K562 (cell line): ENCODE data around the gene PEX13. TPM values are rescaled to one million over a fixed set of nuclear protein-coding genes. Genes with fewer than 3 reads are reported as not detected.

ENCODE experiments used
- BRD4 ChIP-seq: fragments of 200-600 bp; sonication (generic); IDR thresholded peaks from 2 replicates; pipeline ENCODE4 v1.6.1; 2017; ENCODE audit warnings: inconsistent platforms
- CBX5 ChIP-seq: IDR thresholded peaks from 2 replicates; pipeline ENCODE4 v1.6.1; 2014; ENCODE audit warnings: low read depth, borderline replicate concordance
- CGGBP1 ChIP-seq: fragments of 250-450 bp; sonication (Bioruptor Pico); IDR thresholded peaks from 2 replicates; pipeline ENCODE4 v1.9.0; 2021; ENCODE audit warnings: mild to moderate bottlenecking
- KAT7 ChIP-seq: sonication (generic); formaldehyde crosslinking; IDR thresholded peaks from 2 replicates; pipeline ENCODE4 v1.8.0; 2022; ENCODE audit warnings: missing genetic modification reagents, mild to moderate bottlenecking, borderline replicate concordance
- L3MBTL2 ChIP-seq: fragments of 450-650 bp; IDR thresholded peaks from 2 replicates; pipeline ENCODE4 v1.6.1; 2016; ENCODE audit warnings: mild to moderate bottlenecking, moderate library complexity
- MAFK ChIP-seq: IDR thresholded peaks from 2 replicates; pipeline ENCODE4 v1.6.1; 2011; ENCODE audit warnings: low read length, improper control_type of control experiment
- MEF2D ChIP-seq: conservative IDR thresholded peaks from 2 replicates; pipeline ENCODE4 v1.6.1; 2016; ENCODE audit warnings: low read depth, missing genetic modification characterization, missing compliant biosample characterization
- MLLT1 ChIP-seq, 2 experiments: fragments of 450-650 bp; IDR thresholded peaks; 2 replicates each; pipeline ENCODE4 v1.6.1; 2016
- MNT ChIP-seq, 2 experiments: fragments of 450-650 bp; conservative IDR thresholded peaks; 2 replicates each; pipeline ENCODE4 v1.6.1; 2017; ENCODE audit warnings: mild to moderate bottlenecking in 2 of 2, moderate library complexity in 2 of 2
- NEUROD1 ChIP-seq: fragments of 150-350 bp; IDR thresholded peaks from 2 replicates; pipeline ENCODE4 v1.6.1; 2014; ENCODE audit warnings: borderline replicate concordance, low read length, low read depth; ENCODE audit not compliant: partially characterized antibody
- POLR2A ChIP-seq: fragments of 450-650 bp; conservative IDR thresholded peaks from 2 replicates; pipeline ENCODE4 v1.6.1; 2016
- POLR2G ChIP-seq: fragments of 200-400 bp; formaldehyde crosslinking; IDR thresholded peaks from 2 replicates; pipeline ENCODE4 v1.6.1; 2017; ENCODE audit warnings: low read depth, mild to moderate bottlenecking, antibody characterized with exemption, low read length, moderate library complexity
- RBFOX2 ChIP-seq: fragments of 200-400 bp; formaldehyde crosslinking; IDR thresholded peaks from 2 replicates; pipeline ENCODE4 v1.6.1; 2017; ENCODE audit warnings: low read depth, mild to moderate bottlenecking, low read length, moderate library complexity
- RFX5 ChIP-seq: IDR thresholded peaks from 2 replicates; pipeline ENCODE4 v1.6.1; 2011; ENCODE audit warnings: low read depth, mild to moderate bottlenecking, improper control_type of control experiment, low read length
- SMAD3 ChIP-seq: fragments of 450-650 bp; formaldehyde crosslinking; conservative IDR thresholded peaks from 2 replicates; pipeline ENCODE4 v1.4.0; 2020; ENCODE audit warnings: mild to moderate bottlenecking
- SMARCA4 ChIP-seq: fragments of 450-650 bp; IDR thresholded peaks from 2 replicates; pipeline ENCODE4 v1.6.1; 2016
- SRF ChIP-seq, 2 experiments: fragments of 250-450, 450-650 bp in 1 of 2; sonication (Bioruptor Pico) in 1 of 2; sonication (generic) in 1 of 2; formaldehyde crosslinking; IDR thresholded peaks; 2 replicates each; pipeline versions ENCODE4 v1.5.0 to v1.5.1; 2020 to 2022; ENCODE audit warnings: mild to moderate bottlenecking in 1 of 2, missing genetic modification reagents in 1 of 2
- SUPT5H ChIP-seq: fragments of 450-650 bp; IDR thresholded peaks from 2 replicates; pipeline ENCODE4 v1.6.1; 2016
- TBP ChIP-seq: optimal IDR thresholded peaks from 2 replicates; pipeline ENCODE3; 2011; ENCODE audit warnings: low read depth, low read length, improper control_type of control experiment
- VEZF1 ChIP-seq: fragments of 200-800 bp; sonication (Bioruptor generic); IDR thresholded peaks from 2 replicates; pipeline ENCODE4 v1.6.1; 2017; ENCODE audit warnings: missing genetic modification characterization, missing compliant biosample characterization
- XRCC5 ChIP-seq: fragments of 200-400 bp; formaldehyde crosslinking; IDR thresholded peaks from 2 replicates; pipeline ENCODE4 v1.6.1; 2017; ENCODE audit warnings: low read depth, mild to moderate bottlenecking, low read length
- ZKSCAN1 ChIP-seq: fragments of 150-350 bp; IDR thresholded peaks from 2 replicates; pipeline ENCODE4 v1.6.1; 2016; ENCODE audit warnings: low read depth, low read length
- ZNF165 ChIP-seq: fragments of 250-450 bp; sonication (Bioruptor Pico); IDR thresholded peaks from 2 replicates; pipeline ENCODE4 v1.4.0; 2020; ENCODE audit warnings: borderline replicate concordance
- ZNF232 ChIP-seq: sonication (generic); formaldehyde crosslinking; IDR thresholded peaks from 2 replicates; pipeline ENCODE4 v1.8.0; 2022; ENCODE audit warnings: mild to moderate bottlenecking, missing genetic modification reagents
- ZNF431 ChIP-seq: sonication (generic); formaldehyde crosslinking; IDR thresholded peaks from 2 replicates; pipeline ENCODE4 v1.8.0; 2022; ENCODE audit warnings: mild to moderate bottlenecking, missing genetic modification reagents
- polyA plus RNA-seq, 8 experiments: library from polyadenylated mRNA; depleted of rRNA in 4 of 8; stranded (reverse) in 5 of 8; unstranded in 3 of 8; fragments of >200 nt; fragmentation: Nextera tagmentation in 2 of 8; fragmentation: Illumina TruSeq in 1 of 8; extraction: Ambion mirVana in 2 of 8; extraction: Trizol in 1 of 8; gene quantifications; 2 replicates each; pipeline versions ENCODE4 v1.2.1 to v1.2.3, GENCODE V29; 2011 to 2014; ENCODE audit warnings: inconsistent platforms in 1 of 8, missing spikeins in 1 of 8
- total RNA-seq, 7 experiments: library from RNA; depleted of rRNA in 6 of 7; stranded (reverse); fragments of >200 nt in 6 of 7; fragmentation: Illumina TruSeq in 2 of 7; extraction: Trizol in 2 of 7; gene quantifications; 2 replicates each; pipeline versions ENCODE4 v1.2.1 to v1.2.3, GENCODE V29; 2011 to 2021; ENCODE audit warnings: low replicate concordance in 1 of 7

The PEX13 gene
- total and polyA plus RNA-seq, 9 of the 15 experiments (the other 6 are each of a cell fraction or from before 2014, with no cell fraction given): 4.0 to 30.4 (median 18.8) TPM

GRCh38 chr2:61017556-61018317 lies at the start of gene PEX13, which contains the start of gene PUS10 (continued):
- TF ChIP-seq NEUROD1 (no peak), SUPT5H (peak; percentile 74), ZKSCAN1 (no peak), MNT (conservative IDR thresholded peaks at IDR 0.05) (peak in 1 of 2 experiments; percentile 45; a peak in 3 of 4 replicates), CGGBP1 (CRISPR knock-in tag) (peak; percentile 32; the same call in 1 of the 2 replicates), ZNF431 (CRISPR knock-in tag) (0 out of 2 replicates have a peak, but pooled peaks have one; percentile 38), RFX5 (no peak), VEZF1 (CRISPR knock-in tag) (peak; percentile 61), SMAD3 (no peak), MAFK (0 out of 2 replicates have a peak, but pooled peaks have one; percentile 1), POLR2A (peak; percentile 72), SMARCA4 (peak; percentile 7; the same call in 1 of the 2 replicates), MEF2D (tag) (no peak), SRF (CRISPR knock-in tag; IDR thresholded peaks at IDR 0.05) (0 out of 4 replicates have a peak, but pooled peaks of 1 of the 2 experiments have one; percentile 20), POLR2G (peak; percentile 94), CBX5 (no peak), ZNF165 (no peak), KAT7 (0 out of 2 replicates have a peak, but pooled peaks have one; percentile 33), XRCC5 (peak; percentile 9), MLLT1 (IDR thresholded peaks at IDR 0.05) (peak in 1 of 2 experiments; percentile 100; a peak in 2 of 4 replicates), BRD4 (peak; percentile 58; the same call in 1 of the 2 replicates), RBFOX2 (peak; percentile 89), L3MBTL2 (peak; percentile 63), TBP (peak; percentile 45), ZNF232 (0 out of 2 replicates have a peak, but pooled peaks have one; percentile 14)
